Measurements from ENCODE around the gene SP6. TPM values are rescaled to one million over a fixed set of nuclear protein-coding genes. Genes with fewer than 3 reads are reported as not detected.

SP6 gene
- total and polyA plus RNA-seq, 2 of the 8 experiments (the other 6 are each of a cell fraction or from before 2014, with no cell fraction given) = 1.2 to 1.5 TPM

DNA sequence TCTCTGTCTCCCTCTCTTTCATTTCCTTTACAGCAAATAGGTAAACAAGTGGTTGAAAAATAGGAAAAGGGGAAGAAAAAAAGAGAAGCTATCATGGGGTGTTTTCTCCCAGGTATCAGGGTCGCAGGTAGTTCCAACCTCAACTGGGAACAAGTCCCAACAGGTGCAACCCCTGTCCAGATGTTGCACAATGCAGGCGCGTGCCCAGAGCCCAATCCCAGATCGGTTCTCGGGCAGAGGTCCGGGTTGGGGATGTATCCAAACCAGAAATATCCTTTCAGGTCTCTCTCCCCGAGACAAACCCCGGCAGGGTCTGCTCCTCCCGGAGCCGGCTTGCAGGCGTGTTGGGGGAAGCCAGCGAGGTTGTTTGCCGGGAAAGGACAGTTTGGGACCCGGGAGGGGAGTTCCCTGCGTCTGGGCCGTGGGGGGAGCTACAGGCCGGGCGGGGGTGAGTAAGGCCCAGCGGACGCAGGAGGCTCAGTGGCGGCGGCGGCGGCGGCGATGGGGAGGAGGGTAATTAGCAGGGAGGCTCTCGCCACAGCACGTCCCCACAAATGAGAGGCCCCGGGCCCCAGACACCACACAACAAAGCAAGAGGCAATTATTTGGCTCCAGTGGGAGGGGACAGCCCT lies 21.2 kb upstream of the SP6 start:
- H4K5ac ChIP-seq (ENCODE audit: insufficient read length, low read depth, low read length) = no peak overlapping the region
- H3K9me3 ChIP-seq (ENCODE audit: insufficient read depth in 2 of 2, low read depth in 1 of 2, low read length in 1 of 2) = no peaks in the 10 kb centered on the region
- peak overlapping the region; percentile 71; the same call in 1 of the 2 replicates for H3K18ac ChIP-seq (ENCODE audit: extremely low read depth, low read length)
- H3K9ac ChIP-seq (replicated peaks in 1 of 4; ENCODE audit: extremely low read depth in 1 of 4, low read depth in 3 of 4, low read length in 3 of 4) = no peak overlapping the region
- H2BK20ac ChIP-seq (ENCODE audit: low read length) = no peak overlapping the region
- H3K23me2 ChIP-seq (ENCODE audit: low read depth, low read length) = peaks cover 4% of the 10 kb centered on the region; the same call in 1 of the 2 replicates
- H3K27me3 ChIP-seq (replicated peaks in 1 of 4; ENCODE audit: control insufficient read depth in 3 of 4, extremely low read depth in 1 of 4, insufficient read depth in 3 of 4, low read length in 3 of 4) = peaks cover 3 to 25% (median 17%) of the 10 kb centered on the region in 4 experiments; a peak in 5 of 7 replicates
- no peak overlapping the region for H3K27ac ChIP-seq (ENCODE audit: low read depth, low read length)
- H2BK5ac ChIP-seq (ENCODE audit: low read depth, low read length) = no peak overlapping the region
- no peaks in the 10 kb centered on the region for H3K36me3 ChIP-seq (ENCODE audit: control insufficient read depth in 2 of 4, insufficient read depth in 4 of 4, low read length in 3 of 4)
- FAIRE-seq (no peak), DNase-seq (ENCODE audit: low read depth in 1 of 2, low spot score in 2 of 2) (no peak)
- H3K14ac ChIP-seq (ENCODE audit: insufficient read length) = no peak overlapping the region
- peak overlapping the region; percentile 88 to 90 for H3K4me2 ChIP-seq (ENCODE audit: insufficient read depth in 1 of 2, low read depth in 2 of 2, low read length in 2 of 2)
- H3K23ac ChIP-seq (ENCODE audit: insufficient read length) = no peak overlapping the region
- H4K8ac ChIP-seq (ENCODE audit: extremely low read depth, insufficient read depth, low read length) = no peak overlapping the region; the same call in 1 of the 2 replicates
- H2BK12ac ChIP-seq (ENCODE audit: low read depth, low read length) = 0 out of 2 replicates have a peak overlapping the region, but pooled peaks have one; percentile 27
- peak overlapping the region; percentile 36; the same call in 1 of the 2 replicates for H2AFZ ChIP-seq (ENCODE audit: low read length)
- CTCF ChIA-PET (ENCODE audit: partially characterized antibody) = interaction anchor here (0.7 to 10.7 kb wide), 8 partner anchors 12 to 75 kb away, joined by 3 to 257 read pairs (median 5); partner anchors contain the start of genes SCRN2, SP2 and SP6
- no peak overlapping the region for H2BK15ac ChIP-seq (ENCODE audit: low read length)
- peak overlapping the region; percentile 34 to 57 (median 47) for H3K4me3 ChIP-seq (ENCODE audit: extremely low read depth in 1 of 4, insufficient read depth in 2 of 4, low read depth in 3 of 4, low read length in 4 of 4)
- 14% methylated on average over 21 of the region's 29 CpGs; no CpG with 5 or more reads in 1 of the 2 experiments for WGBS, 2 experiments (ENCODE audit: extremely low coverage in 1 of 2, insufficient coverage in 1 of 2, insufficient read length in 1 of 2, insufficient replicate concordance in 2 of 2, low coverage in 1 of 2, low lambda C conversion rate in 2 of 2, missing lambda C conversion rate in 1 of 2)
- H3K4me1 ChIP-seq (replicated peaks in 1 of 4; ENCODE audit: control insufficient read depth in 3 of 4, insufficient read depth in 4 of 4, low read length in 3 of 4) = peaks cover 21 to 44% (median 27%) of the 10 kb centered on the region in 4 experiments
- no peak overlapping the region for H3K56ac ChIP-seq (replicated peaks; ENCODE audit: insufficient read length, low read depth, low read length)
- H2AK5ac ChIP-seq (ENCODE audit: low read depth, low read length) = 0 out of 2 replicates have a peak overlapping the region, but pooled peaks have one; percentile 39
- no peaks in the 10 kb centered on the region for H4K20me1 ChIP-seq (replicated peaks in 1 of 2; ENCODE audit: control insufficient read depth in 1 of 2, insufficient read depth in 2 of 2, low read length in 2 of 2)
- no peaks in the 10 kb centered on the region for H3K79me1 ChIP-seq (ENCODE audit: low read depth, low read length)
- H2BK120ac ChIP-seq (replicated peaks; ENCODE audit: low read depth, low read length) = no peak overlapping the region
- POLR2A ChIA-PET (ENCODE audit: partially characterized antibody) = interaction anchor here (0.7 to 3.6 kb wide), 12 partner anchors 10 to 275 kb away, joined by 3 to 17 read pairs (median 6); partner anchors contain the start of genes SP2 and SP6
- no peak overlapping the region for H4K91ac ChIP-seq (replicated peaks; ENCODE audit: insufficient read length, low read length)
- no peaks in the 10 kb centered on the region for H3K79me2 ChIP-seq (ENCODE audit: control insufficient read depth in 1 of 2, insufficient read depth in 2 of 2, low read length in 2 of 2)
- no peak overlapping the region for H3K4ac ChIP-seq (replicated peaks; ENCODE audit: insufficient read length, low read depth, low read length)
- TF ChIP-seq RXRA (IDR thresholded peaks at IDR 0.05; ENCODE audit: insufficient read depth, low read depth, low read length) (no peak), CEBPB (IDR thresholded peaks at IDR 0.05; ENCODE audit: low read depth, low read length) (peak; percentile 86), PHF8 (conservative IDR thresholded peaks at IDR 0.05; ENCODE audit: low read depth, low read length) (no peak), CHD1 (IDR thresholded peaks at IDR 0.05; ENCODE audit: low read depth, low read length) (no peak), MAFK (IDR thresholded peaks at IDR 0.05; ENCODE audit: low read depth, low read length) (no peak), RAD21 (IDR thresholded peaks at IDR 0.05 in 1 of 2, conservative IDR thresholded peaks at IDR 0.05 in 1 of 2; ENCODE audit: low read depth in 2 of 2, low read length in 2 of 2) (no peak), TCF12 (IDR thresholded peaks at IDR 0.05; ENCODE audit: low read depth, low read length) (no peak), SP2 (IDR thresholded peaks at IDR 0.05; ENCODE audit: low read length) (no peak)
- TF ChIP-seq, protein P1, sequence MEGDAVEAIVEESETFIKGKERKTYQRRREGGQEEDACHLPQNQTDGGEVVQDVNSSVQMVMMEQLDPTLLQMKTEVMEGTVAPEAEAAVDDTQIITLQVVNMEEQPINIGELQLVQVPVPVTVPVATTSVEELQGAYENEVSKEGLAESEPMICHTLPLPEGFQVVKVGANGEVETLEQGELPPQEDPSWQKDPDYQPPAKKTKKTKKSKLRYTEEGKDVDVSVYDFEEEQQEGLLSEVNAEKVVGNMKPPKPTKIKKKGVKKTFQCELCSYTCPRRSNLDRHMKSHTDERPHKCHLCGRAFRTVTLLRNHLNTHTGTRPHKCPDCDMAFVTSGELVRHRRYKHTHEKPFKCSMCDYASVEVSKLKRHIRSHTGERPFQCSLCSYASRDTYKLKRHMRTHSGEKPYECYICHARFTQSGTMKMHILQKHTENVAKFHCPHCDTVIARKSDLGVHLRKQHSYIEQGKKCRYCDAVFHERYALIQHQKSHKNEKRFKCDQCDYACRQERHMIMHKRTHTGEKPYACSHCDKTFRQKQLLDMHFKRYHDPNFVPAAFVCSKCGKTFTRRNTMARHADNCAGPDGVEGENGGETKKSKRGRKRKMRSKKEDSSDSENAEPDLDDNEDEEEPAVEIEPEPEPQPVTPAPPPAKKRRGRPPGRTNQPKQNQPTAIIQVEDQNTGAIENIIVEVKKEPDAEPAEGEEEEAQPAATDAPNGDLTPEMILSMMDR (IDR thresholded peaks at IDR 0.05; ENCODE audit: control extremely low read depth in 1 of 3, insufficient read depth in 1 of 3, low read depth in 1 of 3, low read length in 3 of 3) = no peak

Data from H1 (cell line).